HCT116 (cell line): ENCODE measurements around the gene ABCC1. TPM values are rescaled to one million over a fixed set of nuclear protein-coding genes. Genes with fewer than 3 reads are reported as not detected.

Experiments used
- ATAC-seq: fragments of 200-7000 bp; cut with Tn5 transposase; 2 replicates; pipeline ENCODE4 v1.9.1; 2020; ENCODE audit warnings: mild to moderate bottlenecking, moderate library complexity
- BruUV-seq: library from RNA; stranded (reverse); fragments of 400-500 nt; replicated peaks from 2 replicates; lab custom pipeline; 2021; lab: Mats Ljungman, UMichigan
- CTCF ChIA-PET: fragments of 300-600 bp; sonication (Branson Sonifier 250); formaldehyde crosslinking; loops from one replicate; lab custom pipeline; 2021; ENCODE audit warnings: antibody characterized with exemption; lab: Charles Lee
- POLR2A ChIA-PET: fragments of 300-600, 350-600 bp; sonication (Branson Sonifier 250); formaldehyde crosslinking; loops from one replicate; lab custom pipeline; 2021; ENCODE audit warnings: antibody characterized with exemption; lab: Charles Lee
- RAD21 ChIA-PET, 2 experiments: fragments of 300-600 bp; sonication (Branson Sonifier 250); formaldehyde crosslinking; loops; one replicate each; lab custom pipeline; 2023; ENCODE audit warnings: low total read pairs in 2 of 2; ENCODE audit not compliant: uncharacterized antibody in 2 of 2, unreplicated experiment in 2 of 2, low non-redundant PET in 1 of 2; lab: Charles Lee
- DNase-seq: peaks from one replicate; pipeline ENCODE4 v3.0.0-alpha.2; 2010; ENCODE audit warnings: low read depth, low spot score
- H2AFZ ChIP-seq: fragments of 200-600 bp; shearing (Covaris generic), sonication (generic); 2 replicates; pipeline ENCODE4 v1.6.1; 2017; ENCODE audit warnings: low read depth, mixed run types, mixed read lengths, antibody characterized with exemption, low read length; ENCODE audit not compliant: poor library complexity, severe bottlenecking
- H3K27ac ChIP-seq: 2 replicates; pipeline ENCODE4 v1.5.1; 2012; ENCODE audit warnings: low read depth, low read length
- H3K27me3 ChIP-seq: fragments of 200-600 bp; sonication (generic); 2 replicates; pipeline ENCODE4 v1.6.1; 2016; ENCODE audit warnings: mixed run types, low read length, mixed read lengths; ENCODE audit not compliant: insufficient read depth
- H3K36me3 ChIP-seq, 2 experiments: fragments of 200-500 bp in 1 of 2; fragments of 200-600 bp in 1 of 2; sonication (Bioruptor generic) in 1 of 2; sonication (generic) in 1 of 2; 2 replicates each; pipeline versions ENCODE4 v1.5.1 to v1.6.1; 2014 to 2016; ENCODE audit warnings: low read length in 2 of 2, inconsistent platforms in 1 of 2, mixed read lengths in 1 of 2, mixed run types in 1 of 2; ENCODE audit not compliant: insufficient read depth in 2 of 2, control insufficient read depth in 1 of 2
- H3K4me1 ChIP-seq, 2 experiments: fragments of 200-600 bp in 1 of 2; sonication (generic) in 1 of 2; 2 replicates each; pipeline versions ENCODE4 v1.5.1 to v1.6.1; 2012 to 2017; ENCODE audit warnings: low read length in 2 of 2, inconsistent platforms in 1 of 2, mild to moderate bottlenecking in 1 of 2, mixed read lengths in 1 of 2, mixed run types in 1 of 2, moderate library complexity in 1 of 2; ENCODE audit not compliant: insufficient read depth in 2 of 2, control insufficient read depth in 1 of 2
- H3K4me2 ChIP-seq: fragments of 200-600 bp; sonication (generic); 2 replicates; pipeline ENCODE4 v1.6.1; 2017; ENCODE audit warnings: mixed run types, low read length, mixed read lengths
- H3K4me3 ChIP-seq, 2 experiments: fragments of 200-600 bp in 1 of 2; sonication (generic) in 1 of 2; replicated peaks in 1 of 2; 2 replicates each; pipeline ENCODE4 v1.5.1; 2011 to 2016; ENCODE audit warnings: low read length in 2 of 2, control low read depth in 1 of 2, low read depth in 1 of 2, mild to moderate bottlenecking in 1 of 2, mixed read lengths in 1 of 2, mixed run types in 1 of 2
- H3K79me2 ChIP-seq: fragments of 200-600 bp; sonication (generic); 2 replicates; pipeline ENCODE4 v1.6.1; 2017; ENCODE audit warnings: mild to moderate bottlenecking, mixed run types, low read length, moderate library complexity, mixed read lengths; ENCODE audit not compliant: insufficient read depth
- H3K9ac ChIP-seq: fragments of 200-600 bp; sonication (generic); 2 replicates; pipeline ENCODE4 v1.6.1; 2016; ENCODE audit warnings: low read length, mixed read lengths
- H3K9me2 ChIP-seq: fragments of 200-600 bp; sonication (generic), shearing (Covaris generic); 2 replicates; pipeline ENCODE4 v1.6.1; 2017; ENCODE audit warnings: mixed run types, mild to moderate bottlenecking, moderate library complexity; ENCODE audit not compliant: insufficient read depth
- H3K9me3 ChIP-seq, 2 experiments: fragments of 200-500 bp in 1 of 2; fragments of 200-600 bp in 1 of 2; sonication (Bioruptor generic) in 1 of 2; sonication (generic) in 1 of 2; 2 replicates each; pipeline ENCODE4 v1.6.1; 2014 to 2017; ENCODE audit warnings: low read length in 2 of 2, mixed read lengths in 2 of 2, inconsistent platforms in 1 of 2, low read depth in 1 of 2, mild to moderate bottlenecking in 1 of 2, mixed run types in 1 of 2, moderate library complexity in 1 of 2; ENCODE audit not compliant: control insufficient read depth in 1 of 2, insufficient read depth in 1 of 2
- H4K20me1 ChIP-seq: fragments of 200-600 bp; sonication (generic), shearing (Covaris generic); 2 replicates; pipeline ENCODE4 v1.6.1; 2017; ENCODE audit warnings: mixed run types, mild to moderate bottlenecking, moderate library complexity; ENCODE audit not compliant: insufficient read depth
- ATF3 ChIP-seq: IDR thresholded peaks from 2 replicates; pipeline ENCODE4 v1.6.1; 2012
- CEBPB ChIP-seq: IDR thresholded peaks from 2 replicates; pipeline ENCODE4 v1.6.1; 2012; ENCODE audit warnings: low read depth
- EGR1 ChIP-seq: IDR thresholded peaks from 2 replicates; pipeline ENCODE4 v1.6.1; 2012; ENCODE audit warnings: low read depth
- ELF1 ChIP-seq: IDR thresholded peaks from 2 replicates; pipeline ENCODE4 v1.6.1; 2012; ENCODE audit warnings: low read depth, borderline replicate concordance
- EZH2 ChIP-seq: fragments of 200-600 bp; sonication (generic); IDR thresholded peaks from 2 replicates; pipeline ENCODE4 v1.6.1; 2017; ENCODE audit warnings: antibody characterized with exemption, mixed run types
- EZH2phosphoT487 ChIP-seq: fragments of 200-600 bp; IDR thresholded peaks from 2 replicates; pipeline ENCODE4 v1.6.1; 2018; ENCODE audit warnings: antibody characterized with exemption, borderline replicate concordance
- FOSL1 ChIP-seq: IDR thresholded peaks from 2 replicates; pipeline ENCODE4 v1.6.1; 2012; ENCODE audit warnings: low read depth
- JUND ChIP-seq: IDR thresholded peaks from 2 replicates; pipeline ENCODE4 v1.6.1; 2012
- MAX ChIP-seq: IDR thresholded peaks from 2 replicates; pipeline ENCODE4 v1.6.1; 2012
- POLR2A ChIP-seq: IDR thresholded peaks from 2 replicates; pipeline ENCODE4 v1.7.0; 2011; ENCODE audit warnings: borderline replicate concordance; ENCODE audit not compliant: insufficient read depth, insufficient read length; ENCODE audit errors: extremely low read depth
- POLR2AphosphoS5 ChIP-seq: IDR thresholded peaks from 2 replicates; pipeline ENCODE4 v1.6.1; 2011; ENCODE audit warnings: mild to moderate bottlenecking, low read depth, low read length, moderate library complexity
- RAD21 ChIP-seq: IDR thresholded peaks from 2 replicates; pipeline ENCODE4 v1.6.1; 2012; ENCODE audit warnings: low read depth, mild to moderate bottlenecking
- SIN3A ChIP-seq: IDR thresholded peaks from 2 replicates; pipeline ENCODE4 v1.6.1; 2012; ENCODE audit warnings: low read depth
- SP1 ChIP-seq: IDR thresholded peaks from 2 replicates; pipeline ENCODE4 v1.6.1; 2012; ENCODE audit warnings: low read depth
- SRF ChIP-seq: IDR thresholded peaks from 2 replicates; pipeline ENCODE4 v1.6.1; 2012; ENCODE audit warnings: low read depth
- TCF7L2 ChIP-seq: IDR thresholded peaks from 2 replicates; pipeline ENCODE4 v1.7.0; 2011; ENCODE audit warnings: borderline replicate concordance, inconsistent platforms; ENCODE audit not compliant: insufficient read depth, insufficient read length; ENCODE audit errors: extremely low read depth
- YY1 ChIP-seq: IDR thresholded peaks from 2 replicates; pipeline ENCODE4 v1.6.1; 2011; ENCODE audit warnings: low read length, low read depth, moderate library complexity, mild to moderate bottlenecking; ENCODE audit not compliant: insufficient replicate concordance; ENCODE audit errors: extremely low read depth
- ZBTB33 ChIP-seq: IDR thresholded peaks from 2 replicates; pipeline ENCODE4 v1.6.1; 2011; ENCODE audit warnings: mild to moderate bottlenecking, low read length, moderate library complexity; ENCODE audit not compliant: insufficient replicate concordance; ENCODE audit errors: extremely low read depth
- ZNF274 ChIP-seq: fragments of 200-500 bp; sonication (Bioruptor generic); IDR thresholded peaks from 2 replicates; pipeline ENCODE4 v1.6.1; 2014; ENCODE audit warnings: mild to moderate bottlenecking, low read depth, low read length, inconsistent platforms
- intact Hi-C: fragments of 100-400 bp; cut with micrococcal nuclease; formaldehyde crosslinking; loops from 2 replicates; pipeline ENCODE4 v1.10.0; 2022
- total RNA-seq: library from RNA; stranded (reverse); gene quantifications from one replicate; pipeline ENCODE4 v1.2.1, GENCODE V29; 2021; ENCODE audit not compliant: unreplicated experiment

The ABCC1 gene
- total RNA-seq, 1 experiment from 2014 or later, result 61.9 TPM

GRCh38 chr16:15952265-15952711 lies 2.9 kb downstream of the ABCC1 start:
- Histone ChIP-seq H2AFZ (no peak overlapping the region), H4K20me1 (no peaks in the 10 kb centered on the region; the same call in 1 of the 2 replicates), H3K27me3 (no peaks in the 10 kb centered on the region), H3K27ac (no peak overlapping the region), H3K36me3 (no peaks in the 10 kb centered on the region), H3K9me2 (no peaks in the 10 kb centered on the region), H3K4me3 (no peak overlapping the region), H3K4me2 (peak overlapping the region; percentile 6; the same call in 1 of the 2 replicates), H3K9me3 (no peaks in the 10 kb centered on the region), H3K4me1 (peaks cover 22 to 37% of the 10 kb centered on the region in 2 experiments)
- no peak for ATAC-seq
- intact Hi-C loops, result no loop called here
- POLR2A ChIA-PET, result interaction anchor here (0.8 kb wide), 1 partner anchor 52 kb away, joined by 3 read pairs; no protein-coding TSS in a partner anchor
- DNase-seq, result no peak
- CTCF ChIA-PET, result no interaction called here
- TF ChIP-seq CEBPB (no peak), SP1 (no peak), JUND (no peak), EGR1 (no peak), RAD21 (no peak), POLR2A (no peak), SRF (no peak), EZH2 (no peak), SIN3A (no peak), YY1 (no peak), MAX (no peak), ATF3 (no peak), POLR2AphosphoS5 (no peak), ELF1 (no peak), FOSL1 (no peak), ZNF274 (no peak), EZH2phosphoT487 (no peak), TCF7L2 (no peak), ZBTB33 (no peak)
- TF ChIP-seq, all 23 proteins: peak for 0
- Histone ChIP-seq H3K9ac (no peak overlapping the region), H3K79me2 (peaks cover 77% of the 10 kb centered on the region)
- RAD21 ChIA-PET, result no interaction called here
- no TSS peak for BruUV-seq
